ENCODE results near the gene ZWILCH. TPM values are rescaled to one million over a fixed set of nuclear protein-coding genes. Genes with fewer than 3 reads are reported as not detected.

The ZWILCH gene
- total and polyA plus RNA-seq, 2 of the 4 experiments (the other 2 are of a cell fraction): 10.5 to 22.2 TPM

DNA sequence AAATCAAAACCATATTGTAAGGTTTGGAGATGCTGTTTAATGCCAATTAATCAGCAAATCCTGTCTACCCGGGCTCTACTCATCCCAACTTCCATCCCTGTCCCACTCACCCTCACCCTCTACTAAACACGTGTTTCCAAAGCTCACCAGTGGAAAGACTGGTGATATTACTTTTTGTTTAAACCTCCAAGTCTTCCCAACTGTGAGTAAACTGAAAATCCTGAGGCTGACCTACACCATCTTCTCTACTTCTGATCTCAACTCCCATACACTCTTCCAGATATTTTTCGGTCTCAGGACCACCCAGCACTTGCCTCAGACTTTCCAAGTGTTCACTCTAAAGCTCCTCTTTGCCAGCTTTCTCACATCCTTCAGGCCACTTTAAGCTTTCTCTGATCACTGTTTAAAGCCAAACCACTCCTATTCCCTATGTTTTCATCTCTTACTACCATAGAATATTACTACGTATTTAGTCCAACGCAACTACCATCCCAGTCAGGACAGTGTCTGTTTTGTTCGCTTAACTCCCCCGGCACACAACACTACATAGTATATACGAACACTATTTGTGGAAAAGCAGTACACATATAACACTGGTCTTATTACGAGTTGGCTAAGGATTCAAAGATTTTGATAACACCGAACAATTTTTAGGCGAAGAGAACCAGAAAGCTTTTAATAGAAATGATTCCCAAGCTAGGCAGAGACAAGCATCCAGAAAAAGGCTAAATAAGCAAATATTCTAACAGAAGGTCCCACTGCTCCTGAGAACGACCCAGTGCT lies 1.2 kb upstream of the ZWILCH start:
- TF ChIP-seq RFX5 (IDR thresholded peaks at IDR 0.05; ENCODE audit: low read depth, low read length) (no peak), CEBPB (IDR thresholded peaks at IDR 0.05; ENCODE audit: low read depth, low read length) (no peak), RAD21 (IDR thresholded peaks at IDR 0.05; ENCODE audit: low read length) (no peak), MAFK (IDR thresholded peaks at IDR 0.05; ENCODE audit: low read depth, low read length) (no peak), NFE2L2 (IDR thresholded peaks at IDR 0.05; ENCODE audit: low read depth, low read length) (no peak), MXI1 (IDR thresholded peaks at IDR 0.05; ENCODE audit: borderline replicate concordance, low read depth, low read length) (peak; percentile 67; the same call in 1 of the 2 replicates)
- TF ChIP-seq, protein P1, sequence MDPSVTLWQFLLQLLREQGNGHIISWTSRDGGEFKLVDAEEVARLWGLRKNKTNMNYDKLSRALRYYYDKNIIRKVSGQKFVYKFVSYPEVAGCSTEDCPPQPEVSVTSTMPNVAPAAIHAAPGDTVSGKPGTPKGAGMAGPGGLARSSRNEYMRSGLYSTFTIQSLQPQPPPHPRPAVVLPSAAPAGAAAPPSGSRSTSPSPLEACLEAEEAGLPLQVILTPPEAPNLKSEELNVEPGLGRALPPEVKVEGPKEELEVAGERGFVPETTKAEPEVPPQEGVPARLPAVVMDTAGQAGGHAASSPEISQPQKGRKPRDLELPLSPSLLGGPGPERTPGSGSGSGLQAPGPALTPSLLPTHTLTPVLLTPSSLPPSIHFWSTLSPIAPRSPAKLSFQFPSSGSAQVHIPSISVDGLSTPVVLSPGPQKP (IDR thresholded peaks at IDR 0.05; ENCODE audit: borderline replicate concordance, low read depth, low read length): no peak
- TF ChIP-seq, protein P2, sequence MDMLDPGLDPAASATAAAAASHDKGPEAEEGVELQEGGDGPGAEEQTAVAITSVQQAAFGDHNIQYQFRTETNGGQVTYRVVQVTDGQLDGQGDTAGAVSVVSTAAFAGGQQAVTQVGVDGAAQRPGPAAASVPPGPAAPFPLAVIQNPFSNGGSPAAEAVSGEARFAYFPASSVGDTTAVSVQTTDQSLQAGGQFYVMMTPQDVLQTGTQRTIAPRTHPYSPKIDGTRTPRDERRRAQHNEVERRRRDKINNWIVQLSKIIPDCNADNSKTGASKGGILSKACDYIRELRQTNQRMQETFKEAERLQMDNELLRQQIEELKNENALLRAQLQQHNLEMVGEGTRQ (IDR thresholded peaks at IDR 0.05; ENCODE audit: low read depth, low read length): no peak
- no peaks in the 10 kb centered on the region for H3K9me3 ChIP-seq (ENCODE audit: control insufficient read depth, insufficient read depth, low read length)
- H2BK15ac ChIP-seq (ENCODE audit: low read depth, low read length): no peak overlapping the region
- peak overlapping the region; percentile 58; the same call in 1 of the 2 replicates for H4K5ac ChIP-seq (ENCODE audit: low read depth, low read length)
- H4K91ac ChIP-seq (ENCODE audit: insufficient read depth, low read depth, low read length): peak overlapping the region; percentile 98
- BruUV-seq (replicated peaks): TSS peak; percentile 39
- peaks cover 15 to 37% of the 10 kb centered on the region in 2 experiments for H3K79me1 ChIP-seq (ENCODE audit: low read depth in 1 of 2, low read length in 2 of 2)
- no peaks in the 10 kb centered on the region for H3K27me3 ChIP-seq (ENCODE audit: control insufficient read depth, insufficient read depth, low read length)
- H2BK5ac ChIP-seq (ENCODE audit: low read depth, low read length, poor library complexity, severe bottlenecking): peak overlapping the region; percentile 97
- H3K4ac ChIP-seq (ENCODE audit: low read depth, low read length): peak overlapping the region; percentile 100
- H3K56ac ChIP-seq (ENCODE audit: extremely low read depth, insufficient read depth, low read length): peak overlapping the region; percentile 95
- peak overlapping the region; percentile 78; the same call in 1 of the 2 replicates for H2BK120ac ChIP-seq (ENCODE audit: low read depth, low read length)
- H2BK20ac ChIP-seq (ENCODE audit: low read depth, low read length): no peak overlapping the region
- H2AFZ ChIP-seq (replicated peaks; ENCODE audit: low read length, poor library complexity): peak overlapping the region; percentile 88
- H3K4me1 ChIP-seq (ENCODE audit: control insufficient read depth, insufficient read depth, low read length): peaks cover 1% of the 10 kb centered on the region; the same call in 1 of the 2 replicates
- H3K9ac ChIP-seq (ENCODE audit: low read depth, low read length): peak overlapping the region; percentile 94
- peaks cover 48% of the 10 kb centered on the region for H4K20me1 ChIP-seq (ENCODE audit: insufficient read depth, low read length)
- intact Hi-C loops (cut with micrococcal nuclease) (loop anchor here (1.0 to 10.0 kb wide), 3 partner anchors 201 to 543 kb away; partner anchors contain the start of gene SMAD6), dilution Hi-C loops (cut with HindIII; ENCODE audit: low sequenced_read_pairs, unreplicated experiment) (no loop called here), in situ Hi-C loops (cut with MboI; ENCODE audit: low sequenced_read_pairs) (no loop called here)
- ATAC-seq (ENCODE audit: low read depth): no peak
- no peaks in the 10 kb centered on the region for H3K9me1 ChIP-seq (ENCODE audit: insufficient read depth, low read length)
- peak overlapping the region; percentile 97 for H2AK5ac ChIP-seq (ENCODE audit: low read depth, low read length)
- POLR2A ChIA-PET (ENCODE audit: unreplicated experiment): no interaction called here
- H3K27ac ChIP-seq (ENCODE audit: insufficient read depth, low read length): peak overlapping the region; percentile 95
- peak overlapping the region; percentile 100 for H3K23ac ChIP-seq (ENCODE audit: low read depth, low read length)
- H2AK9ac ChIP-seq (replicated peaks; ENCODE audit: low read depth, low read length, poor library complexity): peak overlapping the region; percentile 94
- peak overlapping the region; percentile 99 for H3K4me2 ChIP-seq (ENCODE audit: low read depth, low read length)
- peaks cover 26% of the 10 kb centered on the region for H3K36me3 ChIP-seq (ENCODE audit: control insufficient read depth, insufficient read depth, low read length)
- CTCF ChIA-PET: no interaction called here
- H3K18ac ChIP-seq (ENCODE audit: low read depth, low read length): peak overlapping the region; percentile 13; the same call in 1 of the 2 replicates
- peak overlapping the region; percentile 91 to 93 for H4K8ac ChIP-seq (ENCODE audit: low read depth in 2 of 2, low read length in 2 of 2)
- peak overlapping the region; percentile 59 for H3K4me3 ChIP-seq (ENCODE audit: insufficient read depth, low read depth, low read length)
- DNase-seq: no peak
- WGBS, 2 experiments (ENCODE audit: extremely low coverage in 2 of 2, insufficient read length in 1 of 2): 0% methylated on average over 2 of the region's 12 CpGs; no CpG with 5 or more reads in 1 of the 2 experiments
- peak overlapping the region; percentile 100 for H3K14ac ChIP-seq (replicated peaks; ENCODE audit: low read depth, low read length)
